RWPE1 (cell line): ENCODE results near the gene CDHR1.

Experiments used
- CTCF ChIA-PET: fragments of 350-600 bp; sonication (Branson Sonifier 250); formaldehyde crosslinking; extraction: SDS; loops from one replicate; lab custom pipeline; 2021; lab: Yijun Ruan, JAX
- POLR2A ChIA-PET: fragments of 400-600 bp; formaldehyde crosslinking; extraction: SDS; loops from one replicate; lab custom pipeline; 2020; ENCODE audit warnings: antibody characterized with exemption; ENCODE audit not compliant: low non-redundant PET; lab: Yijun Ruan, JAX
- DNase-seq: peaks from one replicate; pipeline ENCODE4 v3.0.0; 2012; ENCODE audit warnings: low spot score
- H3K27ac ChIP-seq: fragments of 450-650 bp; 2 replicates; pipeline ENCODE4 v1.5.1; 2017
- TF ChIP-seq, protein P1 (sequence below): fragments of 450-650 bp; conservative IDR thresholded peaks from 2 replicates; pipeline ENCODE4 v1.5.1; 2017; ENCODE audit warnings: low read depth, mild to moderate bottlenecking

The CDHR1 gene

DNA sequence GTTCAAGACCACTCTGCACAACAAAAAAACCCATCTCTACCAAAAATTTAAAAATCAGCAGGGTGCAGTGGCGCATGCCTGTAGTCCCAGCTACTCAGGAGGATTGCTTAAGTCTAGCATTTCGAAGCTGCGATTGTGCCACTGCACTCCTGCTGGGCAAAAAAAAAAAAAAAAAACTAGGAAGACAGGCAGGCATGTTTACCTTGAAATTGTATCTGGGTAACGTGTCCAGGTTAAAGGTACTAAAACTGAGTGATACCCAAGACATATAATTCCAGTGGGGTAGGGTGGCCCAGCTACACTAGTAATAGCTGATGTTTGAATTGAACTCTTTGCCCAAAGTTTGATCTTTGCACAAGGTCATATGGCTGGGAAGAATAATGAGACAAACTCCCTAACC lies 38.8 kb upstream of the CDHR1 start:
- DNase-seq, result no peak
- TF ChIP-seq, protein P1, sequence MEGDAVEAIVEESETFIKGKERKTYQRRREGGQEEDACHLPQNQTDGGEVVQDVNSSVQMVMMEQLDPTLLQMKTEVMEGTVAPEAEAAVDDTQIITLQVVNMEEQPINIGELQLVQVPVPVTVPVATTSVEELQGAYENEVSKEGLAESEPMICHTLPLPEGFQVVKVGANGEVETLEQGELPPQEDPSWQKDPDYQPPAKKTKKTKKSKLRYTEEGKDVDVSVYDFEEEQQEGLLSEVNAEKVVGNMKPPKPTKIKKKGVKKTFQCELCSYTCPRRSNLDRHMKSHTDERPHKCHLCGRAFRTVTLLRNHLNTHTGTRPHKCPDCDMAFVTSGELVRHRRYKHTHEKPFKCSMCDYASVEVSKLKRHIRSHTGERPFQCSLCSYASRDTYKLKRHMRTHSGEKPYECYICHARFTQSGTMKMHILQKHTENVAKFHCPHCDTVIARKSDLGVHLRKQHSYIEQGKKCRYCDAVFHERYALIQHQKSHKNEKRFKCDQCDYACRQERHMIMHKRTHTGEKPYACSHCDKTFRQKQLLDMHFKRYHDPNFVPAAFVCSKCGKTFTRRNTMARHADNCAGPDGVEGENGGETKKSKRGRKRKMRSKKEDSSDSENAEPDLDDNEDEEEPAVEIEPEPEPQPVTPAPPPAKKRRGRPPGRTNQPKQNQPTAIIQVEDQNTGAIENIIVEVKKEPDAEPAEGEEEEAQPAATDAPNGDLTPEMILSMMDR, result no peak
- no peak overlapping the region for H3K27ac ChIP-seq
- CTCF ChIA-PET, result interaction anchor here (0.6 kb wide), 1 partner anchor 100 kb away, joined by 3 read pairs; no protein-coding TSS in a partner anchor
- POLR2A ChIA-PET, result interaction anchor here (0.6 kb wide), 1 partner anchor 238 kb away, joined by 3 read pairs; no protein-coding TSS in a partner anchor

DNA sequence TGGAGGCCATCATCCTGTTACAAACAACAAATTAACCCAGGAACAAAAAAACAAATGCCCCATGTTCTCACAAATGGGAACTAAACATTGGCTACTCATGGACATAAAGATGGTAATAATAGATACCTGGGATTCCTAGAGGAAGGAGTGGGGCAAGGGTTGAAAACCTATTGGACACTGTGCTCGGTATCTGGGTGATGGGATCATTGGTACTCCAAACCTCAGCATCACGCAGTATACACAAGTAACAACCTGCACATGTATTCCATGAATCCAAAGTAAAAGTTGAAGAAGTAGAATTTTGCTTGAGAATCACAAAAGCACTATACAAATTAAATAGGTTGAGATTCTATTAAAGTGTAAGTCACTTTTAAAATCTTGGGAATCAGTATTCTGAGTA lies 38.3 kb upstream of the CDHR1 start:
- CTCF ChIA-PET, result interaction anchor here (0.5 kb wide), 1 partner anchor 120 kb away, joined by 3 read pairs; no protein-coding TSS in a partner anchor
- DNase-seq, result no peak
- POLR2A ChIA-PET, result no interaction called here
- TF ChIP-seq, protein P1, result no peak
- no peak overlapping the region for H3K27ac ChIP-seq

DNA sequence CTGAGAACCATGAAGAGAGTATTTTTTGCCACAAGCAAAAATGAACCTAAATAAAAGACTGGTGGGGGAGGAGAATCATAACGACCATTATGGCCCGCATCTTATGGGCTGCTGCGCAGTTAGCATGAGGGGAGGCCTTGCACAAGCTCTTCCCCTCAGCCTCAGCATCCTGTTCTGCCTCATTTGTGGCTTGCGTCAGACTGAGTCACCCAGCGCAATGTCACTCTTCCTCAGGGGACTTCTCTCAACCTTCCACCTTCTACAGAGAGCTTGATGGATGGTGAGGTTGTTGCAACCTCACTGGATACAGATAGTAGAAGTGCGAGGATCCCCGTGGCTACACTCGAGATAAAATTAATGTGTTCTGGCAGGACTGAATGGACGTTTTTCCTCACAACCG lies 37.6 kb upstream of the CDHR1 start:
- no peak for DNase-seq
- ChIA-PET CTCF (interaction anchor here (0.6 to 1.1 kb wide), 3 partner anchors 9 to 503 kb away, joined by 3 to 4 read pairs (median 4); no protein-coding TSS in a partner anchor), POLR2A (no interaction called here)

DNA sequence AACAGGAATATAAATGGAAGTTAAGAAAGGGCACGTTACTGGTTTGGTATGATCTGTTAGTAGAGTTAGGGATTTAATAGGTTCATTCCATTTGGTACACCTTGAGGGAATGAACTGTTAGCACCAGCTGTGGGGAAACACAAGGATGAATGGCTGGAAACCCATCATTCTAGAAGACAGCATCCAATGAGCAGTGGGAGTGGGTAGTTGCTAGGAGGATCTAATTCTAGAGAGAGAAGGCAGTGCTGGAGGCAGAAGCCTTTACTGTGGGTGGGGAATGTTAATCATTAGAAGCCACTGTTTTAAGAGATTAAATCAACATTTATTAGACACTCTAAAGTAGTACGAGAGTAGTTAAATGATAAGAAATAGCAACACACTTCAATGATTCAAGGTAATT lies 36.3 kb upstream of the CDHR1 start:
- CTCF ChIA-PET, result no interaction called here
- DNase-seq, result no peak
- POLR2A ChIA-PET, result no interaction called here
- no peak overlapping the region for H3K27ac ChIP-seq
- TF ChIP-seq, protein P1, result no peak

More for the DNA sequence above, 37.6 kb upstream of the CDHR1 start:
- TF ChIP-seq, protein P1, result no peak
- H3K27ac ChIP-seq, result no peak overlapping the region

DNA sequence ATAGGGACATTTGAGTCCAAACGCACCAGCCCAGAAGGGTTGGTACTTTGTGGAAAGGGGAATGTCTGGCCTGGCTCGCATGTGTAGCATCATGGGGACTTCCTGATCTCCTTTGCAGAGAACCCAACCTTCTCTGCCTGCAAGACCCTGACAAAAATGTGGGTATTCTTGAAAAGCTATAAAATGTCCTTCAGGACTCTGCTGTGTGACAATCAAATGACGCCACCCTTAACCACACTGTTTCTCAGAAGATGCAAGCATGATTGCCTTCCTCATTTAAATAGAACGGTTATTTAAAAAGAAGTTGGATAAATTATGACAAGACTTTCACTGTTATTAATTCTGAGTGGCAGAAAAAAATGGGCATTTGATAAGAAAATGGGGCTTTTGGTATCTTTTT lies 35.8 kb upstream of the CDHR1 start:
- no peak overlapping the region for H3K27ac ChIP-seq
- TF ChIP-seq, protein P1, result no peak
- DNase-seq, result no peak
- CTCF ChIA-PET, result interaction anchor here (1.9 kb wide), 1 partner anchor 11 kb away, joined by 5 read pairs; no protein-coding TSS in a partner anchor
- POLR2A ChIA-PET, result no interaction called here

DNA sequence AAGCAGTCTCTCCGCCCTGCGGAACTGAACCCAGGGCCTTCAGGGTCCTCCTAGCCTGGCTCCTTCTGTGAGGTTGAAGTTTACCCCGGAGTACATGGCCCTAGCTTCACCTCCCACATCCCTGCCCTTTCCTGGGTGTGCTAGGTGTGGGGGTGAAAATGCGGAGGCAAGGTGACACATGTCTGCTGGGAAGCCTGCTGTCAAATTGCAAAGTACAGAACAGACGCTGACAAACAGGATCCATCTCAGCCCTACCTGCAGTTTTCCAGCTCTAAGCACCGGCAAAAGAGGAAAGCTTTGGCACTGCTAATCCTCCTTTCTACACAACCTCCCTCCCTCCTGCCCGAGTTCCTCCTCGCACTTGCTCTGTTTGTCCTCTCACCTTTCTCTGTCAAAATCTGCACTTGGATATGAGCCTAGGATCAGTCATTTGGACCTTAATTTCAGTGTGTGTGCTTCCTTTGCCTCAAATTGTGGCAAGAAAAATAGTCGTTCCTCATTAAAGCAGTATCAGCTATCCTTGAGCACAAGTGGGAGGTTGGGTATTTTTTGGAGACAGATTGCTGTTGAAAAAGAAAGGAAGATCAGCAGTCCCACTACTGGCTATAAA lies 35.2 kb upstream of the CDHR1 start:
- H3K27ac ChIP-seq, result no peak overlapping the region
- ChIA-PET POLR2A (no interaction called here), CTCF (interaction anchor here (0.8 to 1.9 kb wide), 2 partner anchors 11 to 47 kb away, joined by 3 to 5 read pairs; no protein-coding TSS in a partner anchor)
- no peak for DNase-seq
- TF ChIP-seq, protein P1, result no peak
